GM23338 (cell line): ENCODE measurements around the gene GNPTG.

Experiments used
- CREB1 ChIP-seq: fragments of 250-450 bp; sonication (Bioruptor Pico); IDR thresholded peaks from 2 replicates; pipeline ENCODE4 v1.5.0; 2020; ENCODE audit warnings: low read depth, mild to moderate bottlenecking, moderate library complexity
- EZH2 ChIP-seq: fragments of 200-600 bp; sonication (generic); IDR thresholded peaks from one replicate; pipeline ENCODE4 v1.8.0; 2017; ENCODE audit warnings: antibody characterized with exemption, mild to moderate bottlenecking, low read depth; ENCODE audit not compliant: unreplicated experiment
- JUNB ChIP-seq: IDR thresholded peaks from one replicate; pipeline ENCODE4 v1.6.1; 2016; ENCODE audit warnings: antibody characterized with exemption; ENCODE audit not compliant: unreplicated experiment
- POLR2AphosphoS5 ChIP-seq: IDR thresholded peaks from 2 replicates; pipeline ENCODE4 v1.6.1; 2016; ENCODE audit warnings: antibody characterized with exemption, low read depth
- TF ChIP-seq, protein P1 (sequence below), 2 experiments: fragments of 200-600 bp in 1 of 2; sonication (generic) in 1 of 2; conservative IDR thresholded peaks; 2 replicates each; pipeline versions ENCODE4 v1.5.1 to v1.6.1; 2016 to 2017; ENCODE audit warnings: antibody characterized with exemption in 2 of 2, low read depth in 2 of 2, mild to moderate bottlenecking in 2 of 2, moderate library complexity in 1 of 2
- TF ChIP-seq, protein P2 (sequence below): IDR thresholded peaks from one replicate; pipeline ENCODE4 v1.6.1; 2018; ENCODE audit warnings: antibody characterized with exemption; ENCODE audit not compliant: unreplicated experiment

DNA sequence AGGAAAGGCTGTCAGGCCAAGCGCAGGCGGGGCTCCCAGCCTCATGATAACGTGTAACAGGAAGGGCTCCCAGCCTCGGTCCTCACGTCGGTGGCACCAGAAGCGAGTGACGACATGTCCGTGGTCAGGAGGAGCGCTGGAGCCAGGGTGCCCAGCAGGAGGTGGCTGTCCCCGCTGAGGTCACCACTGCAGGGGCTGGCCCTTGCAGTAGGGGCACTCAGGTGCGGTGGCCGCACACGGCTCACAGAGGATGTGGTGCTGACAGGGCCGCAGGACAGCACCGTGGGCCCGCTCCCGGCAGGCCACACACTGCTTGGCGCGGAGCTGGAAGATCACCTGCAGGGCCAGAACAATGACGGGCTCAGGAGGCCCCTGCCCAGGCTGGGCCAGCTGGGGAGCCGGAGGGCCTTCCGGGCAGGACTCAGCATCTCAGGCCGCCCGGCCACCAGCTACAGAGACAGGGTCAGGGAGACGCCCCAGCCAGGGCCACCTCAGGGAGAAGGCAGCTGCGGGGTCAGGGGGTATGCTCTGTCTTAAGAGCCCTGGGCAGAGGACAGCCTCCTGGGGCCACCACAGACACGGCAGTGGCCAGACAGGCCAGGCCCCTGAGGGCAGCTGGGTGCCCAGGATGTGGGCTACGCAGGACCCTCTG, 14.5 kb downstream of the GNPTG start:
- TF ChIP-seq, protein P1, sequence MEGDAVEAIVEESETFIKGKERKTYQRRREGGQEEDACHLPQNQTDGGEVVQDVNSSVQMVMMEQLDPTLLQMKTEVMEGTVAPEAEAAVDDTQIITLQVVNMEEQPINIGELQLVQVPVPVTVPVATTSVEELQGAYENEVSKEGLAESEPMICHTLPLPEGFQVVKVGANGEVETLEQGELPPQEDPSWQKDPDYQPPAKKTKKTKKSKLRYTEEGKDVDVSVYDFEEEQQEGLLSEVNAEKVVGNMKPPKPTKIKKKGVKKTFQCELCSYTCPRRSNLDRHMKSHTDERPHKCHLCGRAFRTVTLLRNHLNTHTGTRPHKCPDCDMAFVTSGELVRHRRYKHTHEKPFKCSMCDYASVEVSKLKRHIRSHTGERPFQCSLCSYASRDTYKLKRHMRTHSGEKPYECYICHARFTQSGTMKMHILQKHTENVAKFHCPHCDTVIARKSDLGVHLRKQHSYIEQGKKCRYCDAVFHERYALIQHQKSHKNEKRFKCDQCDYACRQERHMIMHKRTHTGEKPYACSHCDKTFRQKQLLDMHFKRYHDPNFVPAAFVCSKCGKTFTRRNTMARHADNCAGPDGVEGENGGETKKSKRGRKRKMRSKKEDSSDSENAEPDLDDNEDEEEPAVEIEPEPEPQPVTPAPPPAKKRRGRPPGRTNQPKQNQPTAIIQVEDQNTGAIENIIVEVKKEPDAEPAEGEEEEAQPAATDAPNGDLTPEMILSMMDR (conservative IDR thresholded peaks at IDR 0.05; ENCODE audit: low read depth in 2 of 2): no peak
- TF ChIP-seq CREB1 (CRISPR knock-in tag) (no peak), JUNB (no peak), POLR2AphosphoS5 (no peak), EZH2 (no peak)
- TF ChIP-seq, protein P2, sequence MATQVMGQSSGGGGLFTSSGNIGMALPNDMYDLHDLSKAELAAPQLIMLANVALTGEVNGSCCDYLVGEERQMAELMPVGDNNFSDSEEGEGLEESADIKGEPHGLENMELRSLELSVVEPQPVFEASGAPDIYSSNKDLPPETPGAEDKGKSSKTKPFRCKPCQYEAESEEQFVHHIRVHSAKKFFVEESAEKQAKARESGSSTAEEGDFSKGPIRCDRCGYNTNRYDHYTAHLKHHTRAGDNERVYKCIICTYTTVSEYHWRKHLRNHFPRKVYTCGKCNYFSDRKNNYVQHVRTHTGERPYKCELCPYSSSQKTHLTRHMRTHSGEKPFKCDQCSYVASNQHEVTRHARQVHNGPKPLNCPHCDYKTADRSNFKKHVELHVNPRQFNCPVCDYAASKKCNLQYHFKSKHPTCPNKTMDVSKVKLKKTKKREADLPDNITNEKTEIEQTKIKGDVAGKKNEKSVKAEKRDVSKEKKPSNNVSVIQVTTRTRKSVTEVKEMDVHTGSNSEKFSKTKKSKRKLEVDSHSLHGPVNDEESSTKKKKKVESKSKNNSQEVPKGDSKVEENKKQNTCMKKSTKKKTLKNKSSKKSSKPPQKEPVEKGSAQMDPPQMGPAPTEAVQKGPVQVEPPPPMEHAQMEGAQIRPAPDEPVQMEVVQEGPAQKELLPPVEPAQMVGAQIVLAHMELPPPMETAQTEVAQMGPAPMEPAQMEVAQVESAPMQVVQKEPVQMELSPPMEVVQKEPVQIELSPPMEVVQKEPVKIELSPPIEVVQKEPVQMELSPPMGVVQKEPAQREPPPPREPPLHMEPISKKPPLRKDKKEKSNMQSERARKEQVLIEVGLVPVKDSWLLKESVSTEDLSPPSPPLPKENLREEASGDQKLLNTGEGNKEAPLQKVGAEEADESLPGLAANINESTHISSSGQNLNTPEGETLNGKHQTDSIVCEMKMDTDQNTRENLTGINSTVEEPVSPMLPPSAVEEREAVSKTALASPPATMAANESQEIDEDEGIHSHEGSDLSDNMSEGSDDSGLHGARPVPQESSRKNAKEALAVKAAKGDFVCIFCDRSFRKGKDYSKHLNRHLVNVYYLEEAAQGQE: no peak
